CD1c-positive myeloid dendritic cell (primary cell): ENCODE measurements around the gene DGCR6.
"Not testable (repeated sequence)": the region's sequence is repeated elsewhere in the genome, so short reads cannot be mapped to it uniquely, and the experiment has no call there.

Source experiments
- DNase-seq: peaks from one replicate; pipeline ENCODE4 v3.0.0-alpha.2; 2016; ENCODE audit errors: extremely low spot score

The DGCR6 gene

DNA sequence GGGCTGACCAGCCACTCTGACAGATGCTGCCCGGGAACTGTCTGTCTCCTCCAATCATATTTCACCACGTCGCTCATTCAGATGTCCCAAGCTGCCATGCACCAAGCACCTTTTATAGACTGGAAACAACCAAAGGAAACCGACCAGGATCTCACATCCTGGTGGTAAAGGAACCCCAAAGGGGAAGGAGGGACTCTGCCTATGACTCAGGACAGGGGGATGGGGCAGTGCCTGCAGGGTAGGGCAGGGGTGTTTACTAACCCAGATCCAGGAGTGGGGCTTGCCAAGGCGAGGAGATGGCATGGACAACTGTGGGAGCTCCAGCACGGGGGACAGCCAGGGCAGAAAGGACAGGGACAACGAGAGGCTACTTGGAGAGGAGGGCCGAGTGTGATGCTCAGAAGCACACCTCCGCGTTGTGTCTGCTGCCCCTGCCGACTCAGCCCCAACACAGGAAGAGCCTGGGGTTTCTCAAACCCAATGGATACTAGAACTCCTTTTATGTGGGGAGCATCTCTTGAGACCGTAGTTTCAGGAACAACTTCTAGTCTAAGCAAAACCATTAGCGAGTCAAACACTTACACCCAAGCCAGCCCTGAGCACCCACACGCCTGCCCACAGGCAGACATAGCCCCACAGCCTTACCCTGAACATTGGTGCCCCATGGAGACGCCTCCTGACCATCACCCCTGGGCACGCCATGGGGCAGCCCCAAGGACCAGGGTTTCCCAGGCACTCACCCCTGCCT, 26.0 kb downstream of the DGCR6 start:
- no peak for DNase-seq

DNA sequence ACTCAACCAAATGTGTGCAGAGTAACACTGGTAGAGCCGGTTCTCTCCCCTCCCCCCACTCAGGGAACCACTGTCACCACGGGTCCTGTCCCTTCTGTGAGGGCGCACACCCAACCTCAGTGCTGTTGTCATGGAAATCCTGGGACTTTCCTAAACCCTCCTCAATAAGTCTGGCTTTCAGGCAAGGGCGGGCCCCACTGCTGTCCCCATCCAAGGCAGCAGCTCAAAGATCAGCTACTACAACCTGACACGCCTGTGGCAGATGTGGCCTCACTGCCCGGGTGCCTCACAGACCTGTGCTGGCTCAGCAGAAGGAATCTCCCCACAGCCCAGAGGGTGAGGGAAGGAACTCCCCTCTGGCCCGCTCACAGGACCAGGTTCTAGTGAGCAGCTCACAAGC, 27.8 kb downstream of the DGCR6 start:
- DNase-seq = no peak

DNA sequence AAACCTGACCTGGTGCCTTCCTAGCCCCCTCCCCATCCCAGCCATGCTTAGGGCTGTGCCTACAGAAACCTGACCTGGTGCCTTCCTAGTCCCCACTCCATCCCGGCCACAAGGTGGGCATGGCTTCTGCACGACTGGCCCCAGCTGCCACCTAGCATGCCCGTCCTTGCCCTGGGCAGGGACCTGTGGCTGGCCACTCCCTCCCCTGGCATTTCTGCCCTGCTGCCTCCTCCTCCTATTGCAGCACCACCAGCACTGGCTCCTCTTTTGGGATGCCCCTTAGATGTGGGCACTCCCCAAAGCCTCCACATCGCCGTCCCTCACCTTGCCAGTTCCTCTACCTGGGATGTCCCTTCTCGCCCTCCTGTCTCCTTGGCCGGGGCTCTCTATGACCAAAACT, 28.6 kb downstream of the DGCR6 start:
- not testable (repeated sequence) for DNase-seq

DNA sequence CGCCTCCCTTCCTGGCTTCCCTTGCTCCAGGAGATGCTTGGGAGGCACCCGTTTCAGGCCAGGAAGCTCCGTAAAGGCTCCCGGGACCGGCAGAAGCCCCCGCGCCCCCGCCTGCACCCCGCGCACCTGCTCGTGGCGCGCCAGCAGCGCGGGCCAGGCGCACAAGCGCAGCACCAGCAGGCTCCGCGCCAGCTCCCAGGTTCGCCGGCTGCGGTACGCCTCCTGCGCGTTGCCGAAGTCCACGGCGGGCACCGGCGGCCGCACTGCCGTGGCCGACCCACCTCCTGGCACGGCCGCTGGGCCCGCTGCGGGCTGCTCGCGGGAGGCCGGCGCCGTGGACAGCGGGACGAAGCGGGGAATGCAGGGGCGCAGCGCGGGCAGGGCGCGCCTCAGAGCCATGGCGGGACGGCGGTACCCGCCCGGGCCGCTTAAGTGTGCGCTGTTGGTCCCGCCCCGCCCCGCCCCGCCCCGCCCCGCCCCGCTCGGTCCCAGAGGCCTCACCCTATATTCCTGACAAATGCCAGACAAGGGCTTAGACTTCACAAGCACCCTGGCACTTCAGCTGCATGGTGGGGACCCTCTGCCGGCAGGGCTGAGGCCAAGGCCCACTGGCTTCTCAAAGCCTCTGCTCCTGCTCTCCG, 29.9 kb downstream of the DGCR6 start, which contains the start of gene PRODH:
PRODH (minus strand) TSS at position 405 of the 641 bp plus-strand sequence; CDS start at position 399, 6 bp downstream.
- DNase-seq = no peak

DNA sequence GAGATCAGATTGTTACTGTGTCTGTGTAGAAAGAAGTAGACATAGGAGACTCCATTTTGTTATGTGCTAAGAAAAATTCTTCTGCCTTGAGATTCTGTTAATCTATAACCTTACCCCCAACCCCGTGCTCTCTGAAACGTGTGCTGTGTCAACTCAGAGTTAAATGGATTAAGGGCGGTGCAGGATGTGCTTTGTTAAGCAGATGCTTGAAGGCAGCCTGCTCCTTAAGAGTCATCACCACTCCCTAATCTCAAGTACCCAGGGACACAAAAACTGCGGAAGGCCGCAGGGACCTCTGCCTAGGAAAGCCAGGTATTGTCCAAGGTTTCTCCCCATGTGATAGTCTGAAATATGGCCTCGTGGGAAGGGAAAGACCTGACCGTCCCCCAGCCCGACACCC, 32.6 kb downstream of the DGCR6 start:
- DNase-seq = not testable (repeated sequence)

DNA sequence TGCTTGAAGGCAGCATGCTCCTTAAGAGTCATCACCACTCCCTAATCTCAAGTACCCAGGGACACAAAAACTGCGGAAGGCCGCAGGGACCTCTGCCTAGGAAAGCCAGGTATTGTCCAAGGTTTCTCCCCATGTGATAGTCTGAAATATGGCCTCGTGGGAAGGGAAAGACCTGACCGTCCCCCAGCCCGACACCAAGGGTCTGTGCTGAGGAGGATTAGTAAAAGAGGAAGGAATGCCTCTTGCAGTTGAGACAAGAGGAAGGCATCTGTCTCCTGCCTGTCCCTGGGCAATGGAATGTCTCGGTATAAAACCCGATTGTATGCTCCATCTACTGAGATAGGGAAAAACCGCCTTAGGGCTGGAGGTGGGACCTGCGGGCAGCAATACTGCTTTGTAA, 41.0 kb downstream of the DGCR6 start:
- not testable (repeated sequence) for DNase-seq

DNA sequence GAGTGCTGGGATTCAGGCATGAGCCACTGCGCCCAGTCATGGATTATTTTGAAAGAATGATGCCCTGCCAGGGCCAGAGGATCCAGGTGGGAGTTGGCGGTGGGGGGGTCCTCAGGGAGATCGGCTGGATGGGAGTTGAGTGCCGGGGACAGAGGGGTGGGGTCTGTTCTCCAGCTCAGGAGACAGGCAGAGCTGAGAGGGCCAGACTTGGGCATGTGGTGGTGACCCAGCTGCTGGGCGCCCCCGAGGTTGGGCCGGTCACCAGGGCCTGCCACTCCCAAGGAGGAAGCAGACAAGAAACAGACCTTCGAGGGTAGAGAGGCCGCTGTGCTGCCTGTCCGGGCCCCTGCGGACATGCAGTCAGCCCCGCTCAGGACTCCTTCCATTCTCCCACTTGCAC, 41.8 kb downstream of the DGCR6 start:
- no peak for DNase-seq

DNA sequence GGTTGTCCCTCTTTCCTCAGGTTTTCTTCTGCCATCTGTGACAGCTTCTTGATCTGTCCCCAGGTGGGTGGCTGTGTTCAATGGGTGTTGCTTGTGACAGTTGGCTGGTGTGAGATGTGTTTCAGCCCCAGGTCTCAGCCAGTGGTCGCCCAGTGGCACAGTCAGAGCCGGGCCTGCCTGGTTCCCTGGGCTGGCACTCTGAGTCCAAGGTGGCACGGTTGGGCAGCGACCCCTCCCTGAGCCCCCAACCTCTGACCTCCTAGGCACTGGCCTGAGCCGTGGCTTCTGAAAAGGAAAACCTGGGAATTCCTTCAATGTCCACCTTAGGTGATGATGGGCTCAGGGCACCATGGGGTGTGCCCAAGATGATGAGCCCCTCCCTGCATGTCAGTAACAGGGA, 44.0 kb downstream of the DGCR6 start:
- DNase-seq = no peak

DNA sequence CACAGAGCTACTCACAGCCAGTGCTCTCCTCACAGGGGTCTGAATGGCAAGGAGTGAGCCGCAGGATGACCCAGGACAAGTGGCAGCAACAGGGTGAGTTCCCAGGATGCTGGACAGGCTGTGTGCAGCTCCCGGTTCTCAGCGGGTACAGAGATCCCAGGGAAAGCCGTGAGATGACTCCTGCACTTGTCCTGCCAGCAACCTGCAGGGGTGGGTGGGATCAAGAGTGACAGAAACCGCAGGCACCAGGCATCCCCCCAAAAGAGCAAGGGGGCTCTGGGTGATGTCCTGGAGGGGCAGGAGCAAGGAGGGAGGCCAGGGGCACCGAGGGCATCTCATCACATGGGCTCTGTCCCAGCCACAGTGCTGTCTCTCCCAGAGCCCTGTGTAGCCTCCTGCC, 45.9 kb downstream of the DGCR6 start:
- no peak for DNase-seq

DNA sequence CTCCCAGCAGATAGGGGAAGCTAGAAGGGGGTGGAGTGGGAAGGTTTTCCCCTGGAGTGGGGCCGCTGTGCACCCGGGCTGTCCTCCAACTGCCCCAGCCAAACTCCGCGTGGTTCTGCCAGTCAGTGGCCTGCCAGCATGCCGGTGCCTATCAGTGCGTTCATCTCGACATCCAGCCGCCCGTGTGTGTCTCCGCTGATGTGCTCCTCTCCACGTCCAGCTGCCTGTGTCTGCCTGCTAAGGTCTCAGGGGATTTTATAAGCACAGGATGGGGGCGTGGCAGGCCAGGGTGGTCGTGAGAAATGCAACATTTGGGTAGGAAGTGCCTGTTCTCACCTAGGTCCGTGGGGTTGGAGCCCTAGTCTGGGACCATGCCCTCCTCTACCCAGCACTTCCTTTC, 47.0 kb downstream of the DGCR6 start:
- not testable (repeated sequence) for DNase-seq

DNA sequence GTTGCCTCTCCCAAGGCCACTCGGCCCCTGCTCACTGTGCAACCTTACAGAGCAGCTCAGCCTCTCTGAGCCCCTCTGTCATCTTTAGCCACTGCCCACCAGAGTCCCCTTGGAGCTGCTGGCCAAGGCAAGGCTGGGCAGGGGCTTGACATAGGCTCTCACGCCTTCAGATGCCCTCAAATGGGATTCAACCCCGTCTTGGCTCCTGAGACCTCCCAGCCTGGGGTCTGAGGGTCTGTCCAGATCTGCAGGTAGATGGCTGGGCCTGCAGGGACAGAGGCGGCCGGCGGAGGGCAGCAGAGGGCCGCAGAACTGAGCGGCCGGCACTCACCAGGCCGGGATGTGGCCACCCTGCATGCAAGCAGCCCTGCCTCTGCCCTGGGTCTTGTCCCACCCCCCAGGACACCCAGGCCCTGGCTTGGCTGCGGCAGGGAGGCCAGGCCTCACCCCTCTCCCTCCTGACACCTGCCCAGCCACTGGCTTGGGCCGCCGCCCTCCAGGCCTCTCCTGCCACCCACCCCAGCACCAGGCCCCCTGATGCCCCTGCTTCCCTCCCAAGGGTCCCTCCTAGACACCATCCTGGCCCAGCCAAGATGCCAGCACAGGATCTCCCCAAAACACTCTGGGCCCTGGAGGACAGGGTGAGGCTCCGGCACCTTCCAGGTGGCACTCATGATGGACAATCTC, 48.3 kb downstream of the DGCR6 start:
- DNase-seq = peak; percentile 63

DNA sequence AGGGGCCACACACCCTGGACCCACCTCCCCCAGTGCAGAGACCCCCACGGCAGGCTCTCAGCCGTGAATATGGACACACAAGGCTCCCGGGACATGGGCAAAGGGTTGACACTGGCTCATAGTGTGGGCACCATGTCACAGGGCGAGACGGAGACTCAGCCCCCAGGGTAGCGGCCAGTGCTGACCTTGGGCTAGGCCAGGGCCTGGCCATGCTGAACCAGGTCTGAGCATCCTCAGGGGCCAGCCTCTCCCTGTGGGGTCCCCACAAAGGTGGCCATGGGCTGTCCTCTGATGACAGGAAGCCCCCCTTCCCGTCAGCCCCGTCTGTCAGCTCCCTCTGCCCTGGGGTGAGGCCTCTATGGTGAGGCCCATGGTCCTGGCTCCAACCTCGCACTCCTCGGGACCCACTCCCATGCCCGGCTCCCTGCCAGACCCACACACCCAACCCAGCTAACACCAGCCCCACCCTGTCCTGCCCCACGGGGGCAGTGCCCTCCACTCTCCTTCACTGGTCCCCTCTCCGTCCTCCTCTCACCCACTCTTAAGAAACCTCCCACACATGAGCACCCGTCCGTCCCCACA, 49.0 kb downstream of the DGCR6 start:
- DNase-seq = no peak

DNA sequence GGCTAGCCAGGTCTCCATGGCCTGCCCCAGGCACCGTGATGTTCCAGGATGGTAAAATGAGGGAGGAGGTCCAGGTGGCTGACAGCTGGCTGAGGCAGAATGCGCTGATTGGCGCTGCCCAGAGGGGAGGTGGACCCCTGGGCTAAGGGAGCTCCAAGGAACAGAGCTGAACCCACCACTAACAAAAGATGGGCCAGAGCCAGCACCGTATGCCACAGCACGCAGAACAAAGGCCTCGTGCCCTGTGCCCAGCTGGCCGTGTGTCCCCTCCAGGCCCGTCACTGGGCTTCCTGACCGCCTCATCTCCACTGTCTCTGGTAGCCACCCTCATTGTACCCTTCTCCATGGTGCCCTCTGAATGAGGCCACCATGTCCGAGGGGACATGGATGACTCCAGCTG, 49.6 kb downstream of the DGCR6 start:
- no peak for DNase-seq

DNA sequence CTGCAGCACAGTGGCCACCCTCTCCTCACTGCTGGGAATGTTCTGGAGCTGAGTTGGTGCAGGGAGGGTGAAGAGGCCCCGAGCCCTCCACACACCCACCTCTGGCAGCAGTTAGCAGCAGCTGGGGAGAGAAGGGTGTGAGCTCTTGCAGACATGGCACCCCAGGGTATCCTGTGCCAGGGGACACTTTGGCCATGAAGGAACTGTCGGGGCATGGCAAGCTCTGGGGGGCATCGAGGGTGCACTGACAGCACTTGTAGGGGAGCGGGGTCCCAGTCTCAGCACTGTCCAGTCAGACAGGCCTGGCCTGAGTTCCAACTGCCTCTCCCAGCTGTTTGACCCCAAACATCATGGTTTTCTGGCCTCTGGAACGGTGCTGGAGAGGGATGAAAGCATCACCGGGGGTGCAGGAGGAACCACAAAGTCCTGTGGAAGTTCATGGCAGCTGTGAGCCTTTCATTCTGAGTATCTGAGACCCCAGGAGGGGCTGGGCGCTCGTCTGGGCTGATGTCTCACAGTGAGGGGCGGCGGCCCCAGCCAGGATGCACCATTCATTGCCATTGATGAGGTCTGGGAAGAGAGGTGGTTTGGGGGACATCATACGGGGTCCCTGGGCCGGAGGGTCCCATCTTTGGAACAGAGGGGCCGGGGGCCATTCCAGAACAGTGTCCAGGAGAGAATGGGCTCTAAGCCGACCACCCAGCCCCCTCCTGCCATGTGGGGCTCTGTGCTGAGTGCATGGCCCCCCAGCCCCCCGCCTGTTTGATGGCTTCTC, 50.2 kb downstream of the DGCR6 start:
- DNase-seq = not testable (repeated sequence)

DNA sequence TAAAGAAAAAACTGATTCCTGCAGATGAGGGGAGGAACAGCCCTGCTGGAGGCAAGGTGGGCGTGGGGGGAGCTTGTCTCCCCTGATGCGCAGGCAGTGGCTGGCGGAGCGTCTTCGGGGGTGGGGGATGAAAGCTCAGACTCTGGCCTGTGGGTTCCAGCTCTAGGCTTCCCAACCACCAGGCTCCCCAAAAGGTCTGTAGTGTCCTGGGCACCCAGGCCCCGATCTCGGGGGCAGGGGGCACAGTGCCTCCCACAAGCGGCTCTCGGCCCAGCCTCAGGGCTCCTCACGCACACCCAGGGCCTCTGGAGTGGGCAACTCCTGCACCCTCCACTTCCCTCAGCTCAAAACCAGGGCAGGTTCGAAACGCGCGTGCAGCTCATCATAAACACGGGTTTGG, 50.8 kb downstream of the DGCR6 start:
- not testable (repeated sequence) for DNase-seq

DNA sequence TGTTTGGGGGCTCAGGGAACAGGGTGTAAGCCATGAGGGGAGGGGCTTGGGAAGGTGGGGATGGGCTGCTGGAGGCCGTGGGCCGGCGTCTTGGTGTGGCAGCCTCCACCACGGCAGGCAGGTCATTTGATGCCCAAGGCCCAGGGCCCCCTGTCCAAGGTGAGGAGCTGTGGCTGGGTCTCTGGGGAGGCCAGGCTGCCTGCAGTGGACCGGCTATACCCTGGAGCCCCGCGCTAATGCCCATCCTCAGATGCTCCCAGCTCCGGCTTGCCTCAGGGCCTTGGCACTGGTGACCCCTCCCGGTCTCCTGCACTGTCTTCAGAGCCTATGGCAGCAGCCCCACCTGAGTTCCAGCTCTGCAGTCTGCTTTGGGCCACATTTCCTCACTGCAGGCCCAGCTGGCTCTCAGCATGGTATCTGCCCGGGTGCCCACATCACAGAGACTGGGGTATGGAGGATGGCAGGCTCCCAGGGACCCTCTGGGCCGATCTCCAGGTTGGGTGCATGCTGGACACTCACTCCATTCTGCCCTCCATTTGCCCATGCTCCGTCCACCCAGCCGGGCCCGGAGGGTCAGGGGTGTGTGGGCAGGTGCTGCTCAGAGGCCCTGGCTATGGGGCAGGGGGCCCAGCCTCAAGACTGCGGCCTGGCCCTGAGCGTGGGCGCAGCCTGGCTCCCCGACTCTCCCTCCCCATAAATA, 51.7 kb downstream of the DGCR6 start:
- not testable (repeated sequence) for DNase-seq

DNA sequence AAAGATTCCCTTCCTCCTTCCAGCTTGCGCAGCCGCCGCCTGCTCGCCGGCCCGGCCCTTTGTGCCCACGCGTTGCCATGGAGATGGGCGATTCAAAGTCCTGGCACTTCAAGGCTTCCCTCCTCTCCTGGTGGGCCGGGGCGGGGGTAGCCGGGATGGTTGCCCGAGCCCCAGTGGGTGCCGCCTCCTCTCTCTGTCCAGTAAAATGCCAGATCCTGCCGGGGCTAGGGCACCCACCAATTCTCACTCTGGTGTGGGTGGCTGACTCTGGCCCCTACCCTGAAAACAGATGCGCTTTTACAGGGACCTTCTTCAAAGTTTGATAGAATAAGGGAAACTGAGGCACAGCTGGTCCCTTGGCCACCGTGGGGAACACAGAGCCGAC, 52.2 kb downstream of the DGCR6 start:
- DNase-seq = not testable (repeated sequence)

DNA sequence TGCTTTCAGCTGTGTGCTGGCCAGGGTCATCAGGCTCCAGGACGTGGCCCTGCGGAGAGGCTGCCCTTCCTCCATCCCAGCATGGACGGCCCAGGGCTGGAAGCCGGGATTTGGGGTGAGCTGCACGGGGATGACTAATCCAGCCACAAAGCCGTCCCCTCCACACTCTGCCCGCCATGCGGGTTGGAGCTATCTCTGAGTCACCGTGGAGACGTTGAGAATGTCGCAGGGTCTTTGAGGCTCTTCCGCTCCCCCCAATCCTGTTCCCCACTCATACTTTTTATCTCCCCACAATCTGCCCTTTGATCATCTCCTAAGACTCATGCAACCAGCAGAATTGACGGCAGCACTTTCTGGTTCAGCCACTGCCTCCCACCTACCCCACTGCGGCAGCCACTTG, 52.6 kb downstream of the DGCR6 start:
- not testable (repeated sequence) for DNase-seq

DNA sequence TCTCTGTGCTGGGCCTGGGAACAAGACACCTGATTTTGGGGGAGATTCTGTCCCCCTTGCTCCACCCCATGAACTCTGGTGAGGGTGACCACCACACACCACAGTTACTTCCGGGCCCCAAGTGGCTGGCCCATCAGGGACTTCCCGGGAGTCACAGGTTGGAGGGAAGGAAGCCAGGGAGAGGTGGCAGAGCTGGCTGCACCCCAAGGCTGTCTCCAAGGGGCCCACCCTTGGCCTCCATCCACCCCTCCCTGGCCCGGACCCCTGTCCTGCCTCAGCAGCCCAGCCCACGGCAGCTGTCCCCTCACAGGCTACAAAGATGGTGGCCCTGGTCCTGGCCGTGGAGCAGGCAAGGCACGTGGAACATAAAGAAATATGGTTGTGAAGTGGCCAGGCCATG, 53.1 kb downstream of the DGCR6 start:
- not testable (repeated sequence) for DNase-seq

DNA sequence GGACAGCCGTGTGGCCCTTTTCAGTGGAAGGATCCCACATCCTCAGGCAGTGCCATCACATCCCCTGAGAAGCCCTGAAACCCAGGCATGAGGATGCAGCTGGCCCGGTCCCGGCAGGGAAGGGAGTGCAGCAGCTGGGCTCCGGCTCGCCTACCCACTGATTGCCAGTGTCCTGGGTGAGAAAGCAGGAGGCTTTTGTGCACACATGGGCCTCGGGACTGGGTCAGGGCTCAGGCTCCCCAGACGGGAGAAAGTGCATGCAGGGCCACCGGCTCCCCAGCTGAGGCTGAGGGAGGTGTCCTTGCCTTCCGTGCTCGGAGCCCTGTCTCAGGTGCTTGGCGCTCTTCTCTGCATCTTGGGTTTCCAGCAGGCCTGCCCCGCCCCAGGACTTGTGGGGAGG, 53.6 kb downstream of the DGCR6 start:
- not testable (repeated sequence) for DNase-seq
